SK-N-SH treated with all-trans-retinoic acid at 6 μM for 48 hours (cell line): ENCODE measurements around the gene PLA2R1.

Experiments used
- ATAC-seq: fragments of 200-7000 bp; cut with Tn5 transposase; 3 replicates; pipeline ENCODE4 v1.9.1; 2020; ENCODE audit warnings: mild to moderate bottlenecking, moderate library complexity
- ARNTL ChIP-seq: fragments of 450-650 bp; formaldehyde crosslinking; IDR thresholded peaks from 2 replicates; pipeline ENCODE4 v1.5.0; 2020; ENCODE audit warnings: low read depth, mild to moderate bottlenecking, moderate library complexity, borderline replicate concordance
- BACH2 ChIP-seq: fragments of 250-450 bp; sonication (Bioruptor Pico); IDR thresholded peaks from 2 replicates; pipeline ENCODE4 v1.9.0; 2021; ENCODE audit warnings: mild to moderate bottlenecking, borderline replicate concordance
- CSDC2 ChIP-seq: fragments of 250-450 bp; sonication (Bioruptor Pico); IDR thresholded peaks from 2 replicates; pipeline ENCODE4 v1.5.0; 2020; ENCODE audit warnings: mild to moderate bottlenecking, moderate library complexity
- ESRRG ChIP-seq: fragments of 250-450 bp; sonication (Bioruptor Pico); IDR thresholded peaks from 2 replicates; pipeline ENCODE4 v1.6.1; 2021; ENCODE audit warnings: mild to moderate bottlenecking
- GLIS3 ChIP-seq: fragments of 250-450 bp; sonication (Bioruptor Pico); IDR thresholded peaks from 2 replicates; pipeline ENCODE4 v1.5.0; 2020; ENCODE audit warnings: mild to moderate bottlenecking, moderate library complexity
- ISL1 ChIP-seq: fragments of 250-450 bp; sonication (Bioruptor Pico); IDR thresholded peaks from 2 replicates; pipeline ENCODE4 v2.1.2; 2022; ENCODE audit warnings: mild to moderate bottlenecking, moderate library complexity
- OSR1 ChIP-seq: fragments of 250-450 bp; sonication (Bioruptor Pico); IDR thresholded peaks from 2 replicates; pipeline ENCODE4 v1.8.0; 2022; ENCODE audit warnings: moderate library complexity, mild to moderate bottlenecking, inconsistent platforms
- PPARA ChIP-seq: fragments of 250-450 bp; sonication (Bioruptor Pico); IDR thresholded peaks from 2 replicates; pipeline ENCODE4 v1.5.0; 2020; ENCODE audit warnings: mild to moderate bottlenecking, borderline replicate concordance
- RARB ChIP-seq: fragments of 250-450 bp; sonication (Bioruptor Pico); IDR thresholded peaks from 2 replicates; pipeline ENCODE4 v1.8.0; 2021; ENCODE audit warnings: mild to moderate bottlenecking, moderate library complexity
- SNAI2 ChIP-seq: fragments of 250-450 bp; sonication (Bioruptor Pico); IDR thresholded peaks from 2 replicates; pipeline ENCODE4 v1.5.0; 2020; ENCODE audit warnings: mild to moderate bottlenecking, moderate library complexity
- TCF4 ChIP-seq: fragments of 250-450 bp; sonication (Bioruptor Pico); IDR thresholded peaks from 2 replicates; pipeline ENCODE4 v1.8.0; 2021; ENCODE audit warnings: mild to moderate bottlenecking, moderate library complexity, borderline replicate concordance
- TOX ChIP-seq: fragments of 250-450 bp; sonication (Bioruptor Pico); IDR thresholded peaks from 2 replicates; pipeline ENCODE4 v1.8.0; 2021; ENCODE audit warnings: mild to moderate bottlenecking, moderate library complexity, borderline replicate concordance
- TSHZ2 ChIP-seq: fragments of 250-450 bp; sonication (Bioruptor Pico); IDR thresholded peaks from 2 replicates; pipeline ENCODE4 v1.5.0; 2020; ENCODE audit warnings: mild to moderate bottlenecking, moderate library complexity
- ZC3H10 ChIP-seq: fragments of 250-450 bp; sonication (Bioruptor Pico); IDR thresholded peaks from 2 replicates; pipeline ENCODE4 v1.5.1; 2021; ENCODE audit warnings: mild to moderate bottlenecking, moderate library complexity
- ZFP3 ChIP-seq: fragments of 250-450 bp; sonication (Bioruptor Pico); IDR thresholded peaks from 2 replicates; pipeline ENCODE4 v1.5.0; 2020; ENCODE audit warnings: mild to moderate bottlenecking, moderate library complexity
- ZFP30 ChIP-seq: fragments of 450-650 bp; formaldehyde crosslinking; IDR thresholded peaks from 2 replicates; pipeline ENCODE4 v1.5.0; 2022; ENCODE audit warnings: mild to moderate bottlenecking, moderate library complexity
- ZNF565 ChIP-seq: fragments of 450-650 bp; formaldehyde crosslinking; conservative IDR thresholded peaks from 2 replicates; pipeline ENCODE4 v1.5.0; 2020; ENCODE audit warnings: low read depth, mild to moderate bottlenecking, moderate library complexity
- ZNF70 ChIP-seq: fragments of 450-650 bp; formaldehyde crosslinking; IDR thresholded peaks from 2 replicates; pipeline ENCODE4 v1.5.0; 2020; ENCODE audit warnings: mild to moderate bottlenecking, moderate library complexity
- ZNF8 ChIP-seq: fragments of 450-650 bp; formaldehyde crosslinking; IDR thresholded peaks from 2 replicates; pipeline ENCODE4 v1.5.0; 2020; ENCODE audit warnings: mild to moderate bottlenecking, moderate library complexity
- TF ChIP-seq, protein P1 (sequence below): fragments of 250-450 bp; sonication (Bioruptor Pico); IDR thresholded peaks from 2 replicates; pipeline ENCODE4 v1.5.1; 2020; ENCODE audit warnings: low read depth, mild to moderate bottlenecking, moderate library complexity
- TF ChIP-seq, protein P2 (sequence below): fragments of 250-450 bp; sonication (Bioruptor Pico); IDR thresholded peaks from 2 replicates; pipeline ENCODE4 v1.8.0; 2020; ENCODE audit warnings: mild to moderate bottlenecking, moderate library complexity, borderline replicate concordance
- TF ChIP-seq, protein P3 (sequence below): fragments of 250-450 bp; sonication (Bioruptor Pico); IDR thresholded peaks from 2 replicates; pipeline ENCODE4 v1.5.1; 2021; ENCODE audit warnings: mild to moderate bottlenecking, moderate library complexity

The PLA2R1 gene

DNA sequence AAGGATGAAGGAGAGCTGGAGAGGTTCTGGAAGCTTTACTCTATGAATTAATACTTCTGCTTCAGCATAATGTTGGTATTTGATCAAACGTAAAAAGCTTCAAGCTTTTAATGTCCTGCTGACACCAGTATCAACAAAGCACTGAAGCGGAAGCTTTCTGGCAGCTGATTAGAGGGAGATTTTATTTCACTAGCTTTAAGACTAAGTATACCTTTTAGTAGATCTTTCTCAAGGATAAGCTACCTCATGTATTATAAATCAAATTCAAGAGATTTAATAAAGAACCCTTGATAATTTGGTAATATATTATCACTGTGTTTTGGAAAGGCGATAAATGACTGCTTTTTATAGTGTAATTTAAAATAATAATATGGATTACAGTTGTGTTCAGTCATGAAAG is 136.4 kb downstream of the PLA2R1 start:
- no peak for ATAC-seq
- TF ChIP-seq BACH2 (no peak), CSDC2 (CRISPR knock-in tag) (no peak), GLIS3 (CRISPR knock-in tag) (no peak), ZNF565 (CRISPR knock-in tag) (no peak), ZFP3 (no peak), SNAI2 (no peak), PPARA (CRISPR knock-in tag) (no peak), RARB (CRISPR knock-in tag) (no peak), ZNF70 (CRISPR knock-in tag) (no peak), TCF4 (CRISPR knock-in tag) (no peak), OSR1 (CRISPR knock-in tag) (no peak), TSHZ2 (CRISPR knock-in tag) (no peak), ZFP30 (CRISPR knock-in tag) (no peak), ARNTL (CRISPR knock-in tag) (no peak)
- TF ChIP-seq, protein P1, sequence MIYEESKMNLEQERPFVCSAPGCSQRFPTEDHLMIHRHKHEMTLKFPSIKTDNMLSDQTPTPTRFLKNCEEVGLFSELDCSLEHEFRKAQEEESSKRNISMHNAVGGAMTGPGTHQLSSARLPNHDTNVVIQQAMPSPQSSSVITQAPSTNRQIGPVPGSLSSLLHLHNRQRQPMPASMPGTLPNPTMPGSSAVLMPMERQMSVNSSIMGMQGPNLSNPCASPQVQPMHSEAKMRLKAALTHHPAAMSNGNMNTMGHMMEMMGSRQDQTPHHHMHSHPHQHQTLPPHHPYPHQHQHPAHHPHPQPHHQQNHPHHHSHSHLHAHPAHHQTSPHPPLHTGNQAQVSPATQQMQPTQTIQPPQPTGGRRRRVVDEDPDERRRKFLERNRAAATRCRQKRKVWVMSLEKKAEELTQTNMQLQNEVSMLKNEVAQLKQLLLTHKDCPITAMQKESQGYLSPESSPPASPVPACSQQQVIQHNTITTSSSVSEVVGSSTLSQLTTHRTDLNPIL (CRISPR knock-in tag) = no peak
- TF ChIP-seq, protein P2, sequence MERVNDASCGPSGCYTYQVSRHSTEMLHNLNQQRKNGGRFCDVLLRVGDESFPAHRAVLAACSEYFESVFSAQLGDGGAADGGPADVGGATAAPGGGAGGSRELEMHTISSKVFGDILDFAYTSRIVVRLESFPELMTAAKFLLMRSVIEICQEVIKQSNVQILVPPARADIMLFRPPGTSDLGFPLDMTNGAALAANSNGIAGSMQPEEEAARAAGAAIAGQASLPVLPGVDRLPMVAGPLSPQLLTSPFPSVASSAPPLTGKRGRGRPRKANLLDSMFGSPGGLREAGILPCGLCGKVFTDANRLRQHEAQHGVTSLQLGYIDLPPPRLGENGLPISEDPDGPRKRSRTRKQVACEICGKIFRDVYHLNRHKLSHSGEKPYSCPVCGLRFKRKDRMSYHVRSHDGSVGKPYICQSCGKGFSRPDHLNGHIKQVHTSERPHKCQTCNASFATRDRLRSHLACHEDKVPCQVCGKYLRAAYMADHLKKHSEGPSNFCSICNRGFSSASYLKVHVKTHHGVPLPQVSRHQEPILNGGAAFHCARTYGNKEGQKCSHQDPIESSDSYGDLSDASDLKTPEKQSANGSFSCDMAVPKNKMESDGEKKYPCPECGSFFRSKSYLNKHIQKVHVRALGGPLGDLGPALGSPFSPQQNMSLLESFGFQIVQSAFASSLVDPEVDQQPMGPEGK (CRISPR knock-in tag) = no peak

DNA sequence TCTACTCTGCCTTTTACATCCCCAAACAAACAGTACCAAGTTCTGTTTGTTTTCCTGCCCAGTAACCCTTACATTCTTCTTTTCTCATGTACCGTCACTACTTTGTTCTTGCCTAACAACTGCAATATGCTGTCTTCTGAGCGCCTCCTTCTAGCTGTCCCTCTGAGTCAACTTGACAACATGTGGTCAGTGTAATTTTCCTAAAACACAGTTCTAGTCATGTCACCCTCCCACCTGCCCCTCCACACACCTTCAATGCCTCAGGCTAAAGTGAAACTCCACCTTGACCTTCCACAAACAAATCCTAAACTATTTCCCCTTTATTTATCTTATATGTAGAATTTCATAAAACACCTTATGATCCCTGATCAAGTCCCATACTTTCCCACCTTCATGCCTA is 139.9 kb downstream of the PLA2R1 start:
- TF ChIP-seq TCF4 (CRISPR knock-in tag) = no peak
- TF ChIP-seq SNAI2 = no peak
- TF ChIP-seq ZFP30 (CRISPR knock-in tag) = no peak
- TF ChIP-seq ESRRG (CRISPR knock-in tag) = no peak
- no peak for TF ChIP-seq RARB (CRISPR knock-in tag)
- no peak for TF ChIP-seq CSDC2 (CRISPR knock-in tag)
- TF ChIP-seq ZNF565 (CRISPR knock-in tag) = no peak
- TF ChIP-seq, protein P2 (CRISPR knock-in tag) = no peak
- no peak for TF ChIP-seq TSHZ2 (CRISPR knock-in tag)
- no peak for TF ChIP-seq ISL1
- no peak for TF ChIP-seq ZC3H10 (CRISPR knock-in tag)
- no peak for TF ChIP-seq ZFP3
- no peak for TF ChIP-seq ZNF8 (CRISPR knock-in tag)
- TF ChIP-seq BACH2 = no peak
- TF ChIP-seq, protein P3, sequence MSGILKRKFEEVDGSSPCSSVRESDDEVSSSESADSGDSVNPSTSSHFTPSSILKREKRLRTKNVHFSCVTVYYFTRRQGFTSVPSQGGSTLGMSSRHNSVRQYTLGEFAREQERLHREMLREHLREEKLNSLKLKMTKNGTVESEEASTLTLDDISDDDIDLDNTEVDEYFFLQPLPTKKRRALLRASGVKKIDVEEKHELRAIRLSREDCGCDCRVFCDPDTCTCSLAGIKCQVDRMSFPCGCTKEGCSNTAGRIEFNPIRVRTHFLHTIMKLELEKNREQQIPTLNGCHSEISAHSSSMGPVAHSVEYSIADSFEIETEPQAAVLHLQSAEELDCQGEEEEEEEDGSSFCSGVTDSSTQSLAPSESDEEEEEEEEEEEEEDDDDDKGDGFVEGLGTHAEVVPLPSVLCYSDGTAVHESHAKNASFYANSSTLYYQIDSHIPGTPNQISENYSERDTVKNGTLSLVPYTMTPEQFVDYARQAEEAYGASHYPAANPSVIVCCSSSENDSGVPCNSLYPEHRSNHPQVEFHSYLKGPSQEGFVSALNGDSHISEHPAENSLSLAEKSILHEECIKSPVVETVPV (CRISPR knock-in tag) = no peak
- no peak for TF ChIP-seq OSR1 (CRISPR knock-in tag)
- TF ChIP-seq, protein P1 (CRISPR knock-in tag) = no peak
- no peak for TF ChIP-seq TOX (CRISPR knock-in tag)
- ATAC-seq = no peak
